Measurements from ENCODE around the gene MLLT10.

- TF ChIP-seq POLR2A (IDR thresholded peaks at IDR 0.05; ENCODE audit: low read depth) (no peak), CTCF (IDR thresholded peaks at IDR 0.05) (no peak)
Measured at GRCh38 chr10:21492421-21492820, 41.6 kb upstream of the MLLT10 start.

All from esophagus muscularis mucosa (tissue), 3 donors.